Chondrocyte (in vitro differentiated cells): ENCODE results near the gene IRF2. TPM values are rescaled to one million over a fixed set of nuclear protein-coding genes. Genes with fewer than 3 reads are reported as not detected.

Experiments
- DNase-seq: peaks from one replicate; pipeline ENCODE4 v3.0.0; 2021; ENCODE audit warnings: mixed read lengths, low spot score
- H3K27ac Mint-ChIP-seq: one replicate; pipeline ENCODE4 v1.8.0; 2021; ENCODE audit warnings: mild to moderate bottlenecking, moderate library complexity, mixed read lengths; ENCODE audit not compliant: unreplicated experiment
- H3K27me3 Mint-ChIP-seq: 2 replicates; pipeline ENCODE4 v1.8.0; 2021; ENCODE audit warnings: low read depth, mixed read lengths
- H3K36me3 Mint-ChIP-seq: 2 replicates; pipeline ENCODE4 v1.8.0; 2021; ENCODE audit warnings: low read depth, mixed read lengths
- H3K4me1 Mint-ChIP-seq: 2 replicates; pipeline ENCODE4 v1.8.0; 2021; ENCODE audit warnings: low read depth, mild to moderate bottlenecking, mixed read lengths
- H3K4me3 Mint-ChIP-seq: one replicate; pipeline ENCODE4 v1.8.0; 2021; ENCODE audit warnings: mild to moderate bottlenecking, moderate library complexity, mixed read lengths; ENCODE audit not compliant: unreplicated experiment
- H3K9me3 Mint-ChIP-seq: 2 replicates; pipeline ENCODE4 v1.8.0; 2021; ENCODE audit warnings: low read depth, mixed read lengths
- total RNA-seq: library from RNA; stranded (reverse); gene quantifications from 3 replicates; pipeline ENCODE4 v1.2.1, GENCODE V29; 2021
- TF ChIP-seq, protein P1 (sequence below): fragments of 200-600 bp; sonication (generic); IDR thresholded peaks from 2 replicates; pipeline ENCODE4 v1.5.0; 2021; ENCODE audit warnings: antibody characterized with exemption, mild to moderate bottlenecking, moderate library complexity

IRF2 gene
- total RNA-seq, 1 donor from 2014 or later = 13.2 TPM

DNA sequence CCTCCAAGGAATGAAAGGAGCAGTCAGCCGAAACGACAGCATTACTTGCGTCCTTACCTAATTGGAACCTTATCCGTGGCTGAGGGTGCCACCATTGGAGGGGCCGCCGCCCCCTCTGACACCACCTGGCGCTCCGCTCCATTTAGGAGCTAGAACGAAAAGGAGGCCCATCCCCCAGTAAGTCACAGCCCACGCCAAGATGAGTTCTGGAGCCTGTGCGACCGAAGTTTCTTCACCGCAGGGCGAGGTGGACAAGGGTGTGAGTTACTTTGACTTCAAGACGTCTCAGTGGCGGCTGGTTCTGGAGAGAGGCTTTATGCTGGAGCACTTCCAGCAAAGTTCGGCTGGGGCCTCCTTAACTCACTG is 729 bp upstream of the IRF2 start:
- TF ChIP-seq, protein P1, sequence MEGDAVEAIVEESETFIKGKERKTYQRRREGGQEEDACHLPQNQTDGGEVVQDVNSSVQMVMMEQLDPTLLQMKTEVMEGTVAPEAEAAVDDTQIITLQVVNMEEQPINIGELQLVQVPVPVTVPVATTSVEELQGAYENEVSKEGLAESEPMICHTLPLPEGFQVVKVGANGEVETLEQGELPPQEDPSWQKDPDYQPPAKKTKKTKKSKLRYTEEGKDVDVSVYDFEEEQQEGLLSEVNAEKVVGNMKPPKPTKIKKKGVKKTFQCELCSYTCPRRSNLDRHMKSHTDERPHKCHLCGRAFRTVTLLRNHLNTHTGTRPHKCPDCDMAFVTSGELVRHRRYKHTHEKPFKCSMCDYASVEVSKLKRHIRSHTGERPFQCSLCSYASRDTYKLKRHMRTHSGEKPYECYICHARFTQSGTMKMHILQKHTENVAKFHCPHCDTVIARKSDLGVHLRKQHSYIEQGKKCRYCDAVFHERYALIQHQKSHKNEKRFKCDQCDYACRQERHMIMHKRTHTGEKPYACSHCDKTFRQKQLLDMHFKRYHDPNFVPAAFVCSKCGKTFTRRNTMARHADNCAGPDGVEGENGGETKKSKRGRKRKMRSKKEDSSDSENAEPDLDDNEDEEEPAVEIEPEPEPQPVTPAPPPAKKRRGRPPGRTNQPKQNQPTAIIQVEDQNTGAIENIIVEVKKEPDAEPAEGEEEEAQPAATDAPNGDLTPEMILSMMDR = no peak
- Mint-ChIP-seq H3K4me1 (peaks cover 17% of the 10 kb centered on the region), H3K36me3 (no peaks in the 10 kb centered on the region)

GRCh38 chr4:184473499-184474262 is 669 bp downstream of the IRF2 start:
- Mint-ChIP-seq H3K36me3 (no peaks in the 10 kb centered on the region), H3K4me1 (peaks cover 17% of the 10 kb centered on the region), H3K27ac (peak overlapping the region; percentile 94), H3K27me3 (no peaks in the 10 kb centered on the region), H3K4me3 (peak overlapping the region; percentile 89), H3K9me3 (no peaks in the 10 kb centered on the region)
- no peak for DNase-seq
- TF ChIP-seq, protein P1 = no peak

More for the DNA sequence above, 729 bp upstream of the IRF2 start:
- H3K9me3 Mint-ChIP-seq = no peaks in the 10 kb centered on the region
- peak overlapping the region; percentile 94 for H3K27ac Mint-ChIP-seq
- H3K27me3 Mint-ChIP-seq = no peaks in the 10 kb centered on the region
- no peak for DNase-seq
- H3K4me3 Mint-ChIP-seq = peak overlapping the region; percentile 89

DNA sequence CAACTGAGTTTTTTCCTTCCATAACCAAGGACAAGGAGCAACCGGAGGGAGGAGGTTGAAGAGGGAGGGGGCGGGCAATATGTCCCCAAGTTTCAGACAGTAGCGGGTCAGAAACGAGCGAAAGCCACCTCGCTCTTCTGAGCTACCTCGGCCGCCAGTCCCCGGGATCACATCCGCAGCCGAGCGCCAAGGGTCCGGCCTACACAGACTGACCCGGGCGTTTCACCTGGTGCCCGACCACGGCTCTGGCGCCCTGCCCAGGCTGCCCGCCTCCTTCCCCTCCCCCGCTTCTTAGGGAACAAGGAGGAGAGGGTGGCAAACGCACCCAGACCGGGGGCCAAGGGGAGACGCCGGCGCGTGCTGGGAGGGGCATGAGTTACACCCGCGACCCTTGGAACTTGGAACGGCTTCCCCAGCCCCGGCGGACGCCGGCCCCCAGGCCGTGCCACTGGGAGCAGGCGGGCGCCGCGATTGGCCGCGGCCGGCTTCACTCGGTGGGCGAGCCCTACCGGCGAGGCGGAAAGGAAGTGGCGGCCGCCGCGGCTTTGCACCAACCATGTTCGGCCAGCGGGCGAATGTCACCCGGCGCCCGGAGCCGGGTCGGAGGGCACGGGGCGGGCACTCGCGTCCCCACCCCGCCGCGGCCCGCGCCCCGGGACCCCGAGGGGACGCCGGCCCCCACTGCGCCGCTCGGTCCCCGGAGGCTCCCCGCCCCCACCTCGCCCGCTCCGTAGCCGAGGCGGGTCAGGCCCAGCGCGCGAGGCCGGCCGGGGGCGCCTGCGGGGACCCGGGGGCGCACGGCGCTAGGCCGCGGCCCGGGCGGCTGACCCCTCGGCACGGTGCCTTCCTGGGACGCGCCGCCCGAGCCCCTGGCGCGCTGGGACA is 1.5 kb downstream of the IRF2 start:
- H3K4me1 Mint-ChIP-seq = peaks cover 17% of the 10 kb centered on the region
- H3K4me3 Mint-ChIP-seq = peak overlapping the region; percentile 77
- no peaks in the 10 kb centered on the region for H3K36me3 Mint-ChIP-seq
- peak; percentile 92 for DNase-seq
- peak overlapping the region; percentile 93 for H3K27ac Mint-ChIP-seq
- H3K27me3 Mint-ChIP-seq = no peaks in the 10 kb centered on the region
- TF ChIP-seq, protein P1 = peak; percentile 16
- no peaks in the 10 kb centered on the region for H3K9me3 Mint-ChIP-seq

GRCh38 chr4:184471881-184472613 is 2.3 kb downstream of the IRF2 start:
- H3K9me3 Mint-ChIP-seq = no peaks in the 10 kb centered on the region
- DNase-seq = no peak
- H3K36me3 Mint-ChIP-seq = no peaks in the 10 kb centered on the region
- peaks cover 17% of the 10 kb centered on the region for H3K4me1 Mint-ChIP-seq
- no peaks in the 10 kb centered on the region for H3K27me3 Mint-ChIP-seq
- peak overlapping the region; percentile 93 for H3K27ac Mint-ChIP-seq
- peak overlapping the region; percentile 77 for H3K4me3 Mint-ChIP-seq
- TF ChIP-seq, protein P1 = peak; percentile 32

- H3K27ac Mint-ChIP-seq = no peak overlapping the region
- TF ChIP-seq, protein P1 = no peak
- H3K9me3 Mint-ChIP-seq = no peaks in the 10 kb centered on the region
- no peak for DNase-seq
- H3K4me1 Mint-ChIP-seq = peaks cover 17% of the 10 kb centered on the region
- H3K36me3 Mint-ChIP-seq = no peaks in the 10 kb centered on the region
- no peak overlapping the region for H3K4me3 Mint-ChIP-seq
- H3K27me3 Mint-ChIP-seq = no peaks in the 10 kb centered on the region
Observed at GRCh38 chr4:184470785-184471110, 3.6 kb downstream of the IRF2 start.
